GM21390 (cell line): ENCODE results near the gene ZNF607.
"Not testable (repeated sequence)": the region's sequence is repeated elsewhere in the genome, so short reads cannot be mapped to it uniquely, and the experiment has no call there.

Experiments
- ATAC-seq: cut with Tn5 transposase; IDR thresholded peaks from one replicate; pipeline ENCODE4 v1.9.1; 2021; ENCODE audit not compliant: unreplicated experiment

ZNF607 gene

GRCh38 chr19:37719111-37719926, at the start of gene ZNF607:
TSS of gene ZNF607 (minus strand) at chr19:37719761. CDS start at chr19:37711618, 8,143 bp downstream.
- peak; percentile 82 for ATAC-seq

- no peak for ATAC-seq
Observed at GRCh38 chr19:37763488-37763887, 43.9 kb upstream of the ZNF607 start.

- ATAC-seq: not testable (repeated sequence)
Observed at GRCh38 chr19:37757683-37758082, 38.1 kb upstream of the ZNF607 start.

GRCh38 chr19:37738371-37738770, 18.8 kb upstream of the ZNF607 start:
- no peak for ATAC-seq

GRCh38 chr19:37725181-37725580, 5.6 kb upstream of the ZNF607 start:
- no peak for ATAC-seq

- ATAC-seq: no peak
Observed at GRCh38 chr19:37719927-37720265, 335 bp upstream of the ZNF607 start.

GRCh38 chr19:37718304-37718703, 1.3 kb downstream of the ZNF607 start:
- ATAC-seq: no peak

GRCh38 chr19:37716140-37716539, 3.4 kb downstream of the ZNF607 start:
- no peak for ATAC-seq

- ATAC-seq: no peak
Observed at GRCh38 chr19:37706052-37706605, 13.4 kb downstream of the ZNF607 start.

- ATAC-seq: no peak
Observed at GRCh38 chr19:37699057-37699456, 20.5 kb downstream of the ZNF607 start.

- ATAC-seq: no peak
Observed at GRCh38 chr19:37698216-37698615, 21.3 kb downstream of the ZNF607 start.

- ATAC-seq: no peak
Observed at GRCh38 chr19:37695144-37695899, 24.2 kb downstream of the ZNF607 start.

GRCh38 chr19:37692956-37693620, 26.5 kb downstream of the ZNF607 start:
- no peak for ATAC-seq

GRCh38 chr19:37691881-37692504, 27.6 kb downstream of the ZNF607 start:
- ATAC-seq: no peak

GRCh38 chr19:37683520-37683919, 36.0 kb downstream of the ZNF607 start:
- no peak for ATAC-seq

- ATAC-seq: no peak
Observed at GRCh38 chr19:37669450-37669914, 50.1 kb downstream of the ZNF607 start.

- ATAC-seq: not testable (repeated sequence)
Observed at GRCh38 chr19:37657157-37657556, 62.4 kb downstream of the ZNF607 start.

GRCh38 chr19:37655689-37656371, 63.7 kb downstream of the ZNF607 start:
- ATAC-seq: peak; percentile 53

- peak; percentile 54 for ATAC-seq
Observed at GRCh38 chr19:37655301-37655688, 64.3 kb downstream of the ZNF607 start, which contains the start of gene ZFP30. TSS of gene ZFP30 (minus strand) at chr19:37655465. CDS start at chr19:37647822, 7,643 bp downstream.

- peak; percentile 39 for ATAC-seq
Observed at GRCh38 chr19:37654629-37655300, 64.8 kb downstream of the ZNF607 start.
